K562 (cell line): ENCODE measurements around the gene KRTAP5-1. TPM values are rescaled to one million over a fixed set of nuclear protein-coding genes. Genes with fewer than 3 reads are reported as not detected.

Experiments used
- ARID3B ChIP-seq: fragments of 250-450 bp; sonication (Bioruptor Pico); IDR thresholded peaks from 2 replicates; pipeline ENCODE4 v1.4.0; 2020; ENCODE audit warnings: borderline replicate concordance
- ATF1 ChIP-seq, 2 experiments: fragments of 450-650 bp in 1 of 2; IDR thresholded peaks; 2 replicates each; pipeline ENCODE4 v1.6.1; 2016; ENCODE audit warnings: missing compliant biosample characterization in 1 of 2, missing genetic modification characterization in 1 of 2
- EWSR1 ChIP-seq: fragments of 450-650 bp; IDR thresholded peaks from 2 replicates; pipeline ENCODE4 v1.6.1; 2018; ENCODE audit warnings: borderline replicate concordance, mild to moderate bottlenecking, low read depth, moderate library complexity; ENCODE audit not compliant: partially characterized antibody
- FUS ChIP-seq: fragments of 200-400 bp; formaldehyde crosslinking; optimal IDR thresholded peaks from 2 replicates; pipeline ENCODE3; 2017; ENCODE audit warnings: low read depth, low read length
- GABPB1 ChIP-seq: sonication (generic); formaldehyde crosslinking; IDR thresholded peaks from 2 replicates; pipeline ENCODE4 v1.8.0; 2022; ENCODE audit warnings: mild to moderate bottlenecking, missing genetic modification reagents
- ID3 ChIP-seq, 2 experiments: fragments of 250-450 bp in 1 of 2; fragments of 450-650 bp in 1 of 2; sonication (Bioruptor Pico) in 1 of 2; IDR thresholded peaks; 2 replicates each; pipeline versions ENCODE4 v1.6.1 to v1.8.0; 2016 to 2021; ENCODE audit warnings: mild to moderate bottlenecking in 2 of 2, moderate library complexity in 2 of 2, missing compliant biosample characterization in 1 of 2, missing genetic modification characterization in 1 of 2
- MCM5 ChIP-seq: fragments of 450-650 bp; IDR thresholded peaks from 2 replicates; pipeline ENCODE4 v1.6.1; 2016; ENCODE audit warnings: low read depth
- MTA3 ChIP-seq: fragments of 450-650 bp; formaldehyde crosslinking; IDR thresholded peaks from 2 replicates; pipeline ENCODE4 v1.6.1; 2017; ENCODE audit warnings: mild to moderate bottlenecking, borderline replicate concordance
- NR1H2 ChIP-seq: sonication (generic); formaldehyde crosslinking; IDR thresholded peaks from 2 replicates; pipeline ENCODE4 v1.4.0; 2020; ENCODE audit warnings: mild to moderate bottlenecking, missing genetic modification reagents
- PRDM10 ChIP-seq: fragments of 450-650 bp; IDR thresholded peaks from 2 replicates; pipeline ENCODE4 v1.6.1; 2018; ENCODE audit not compliant: partially characterized antibody
- ZBTB40 ChIP-seq, 2 experiments: fragments of 450-650 bp in 1 of 2; sonication (generic) in 1 of 2; formaldehyde crosslinking in 1 of 2; IDR thresholded peaks; 2 replicates each; pipeline versions ENCODE4 v1.7.1 to v1.9.0; 2016 to 2022; ENCODE audit warnings: inconsistent platforms in 1 of 2, mild to moderate bottlenecking in 1 of 2, missing genetic modification reagents in 1 of 2
- ZNF830 ChIP-seq: fragments of 250-450 bp; sonication (Bioruptor Pico); IDR thresholded peaks from 2 replicates; pipeline ENCODE4 v1.5.0; 2021; ENCODE audit warnings: mild to moderate bottlenecking
- polyA plus RNA-seq, 8 experiments: library from polyadenylated mRNA; depleted of rRNA in 4 of 8; stranded (reverse) in 5 of 8; unstranded in 3 of 8; fragments of >200 nt; fragmentation: Nextera tagmentation in 2 of 8; fragmentation: Illumina TruSeq in 1 of 8; extraction: Ambion mirVana in 2 of 8; extraction: Trizol in 1 of 8; gene quantifications; 2 replicates each; pipeline versions ENCODE4 v1.2.1 to v1.2.3, GENCODE V29; 2011 to 2014; ENCODE audit warnings: inconsistent platforms in 1 of 8, missing spikeins in 1 of 8
- total RNA-seq, 7 experiments: library from RNA; depleted of rRNA in 6 of 7; stranded (reverse); fragments of >200 nt in 6 of 7; fragmentation: Illumina TruSeq in 2 of 7; extraction: Trizol in 2 of 7; gene quantifications; 2 replicates each; pipeline versions ENCODE4 v1.2.1 to v1.2.3, GENCODE V29; 2011 to 2021; ENCODE audit warnings: low replicate concordance in 1 of 7

Gene KRTAP5-1
- total and polyA plus RNA-seq, 9 of the 15 experiments (the other 6 are each of a cell fraction or from before 2014, with no cell fraction given) = not detected

- TF ChIP-seq ZBTB40 (IDR thresholded peaks at IDR 0.05) (peak; percentile 58; the same call in 1 of the 2 replicates), ZBTB40 (CRISPR knock-in tag; IDR thresholded peaks at IDR 0.05) (no peak), EWSR1 (no peak), ATF1 (CRISPR knock-in tag; IDR thresholded peaks at IDR 0.05) (no peak), ATF1 (tag; IDR thresholded peaks at IDR 0.05) (peak; percentile 75), FUS (no peak), PRDM10 (peak; percentile 91), MCM5 (no peak), MTA3 (peak; percentile 63; the same call in 1 of the 2 replicates), ARID3B (no peak), NR1H2 (CRISPR knock-in tag) (no peak), ZNF830 (no peak), GABPB1 (CRISPR knock-in tag) (peak; percentile 88), ID3 (CRISPR knock-in tag; IDR thresholded peaks at IDR 0.05) (no peak), ID3 (tag; IDR thresholded peaks at IDR 0.05) (no peak)
These were observed 34.4 kb upstream of the KRTAP5-1 start (continued) for GRCh38 chr11:1619449-1619848.
